GM13977 (cell line): Measurements from ENCODE around the gene SEMA4C.
"Not testable (repeated sequence)": the region's sequence is repeated elsewhere in the genome, so short reads cannot be mapped to it uniquely, and the experiment has no call there.

Experiments used
- DNase-seq: peaks from one replicate; pipeline ENCODE4 v3.0.0; 2012; ENCODE audit warnings: low spot score
- CTCF ChIP-seq: IDR thresholded peaks from 2 replicates; pipeline ENCODE4 v1.5.1; 2012; ENCODE audit warnings: mild to moderate bottlenecking, control low read depth; ENCODE audit not compliant: insufficient read depth; ENCODE audit errors: extremely low read depth, missing control alignments
- in situ Hi-C: fragments of 300-500 bp; cut with MboI; formaldehyde crosslinking; loops from one replicate; pipeline ENCODE4 v1.12.0; 2022; ENCODE audit warnings: low sequenced_read_pairs, low pct_unique_long_range_greater_than_20kb, mixed read lengths, inconsistent platforms; ENCODE audit not compliant: unreplicated experiment

Gene SEMA4C

DNA sequence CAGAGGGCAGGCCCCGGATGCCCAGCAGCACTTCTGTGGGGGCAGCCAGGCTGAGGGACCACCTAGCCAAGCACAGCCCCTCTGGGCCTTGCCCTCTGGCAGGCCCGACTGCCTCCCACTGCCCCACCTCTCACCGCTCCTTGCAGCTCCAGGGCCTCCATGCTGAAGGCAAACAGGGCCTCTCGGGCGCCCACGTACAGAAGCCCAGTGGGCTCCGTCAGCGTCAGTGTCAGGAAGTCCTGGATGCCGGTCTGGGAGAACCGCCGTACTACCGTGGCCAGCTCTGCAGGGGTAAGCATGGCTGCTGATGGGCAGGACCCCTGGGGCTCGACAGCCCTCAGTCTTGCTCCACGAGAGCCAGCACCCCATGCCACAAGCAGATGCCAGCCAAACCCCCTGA, 3.7 kb downstream of the SEMA4C start:
- in situ Hi-C loops, result no loop called here
- no peak for TF ChIP-seq CTCF
- DNase-seq, result no peak

DNA sequence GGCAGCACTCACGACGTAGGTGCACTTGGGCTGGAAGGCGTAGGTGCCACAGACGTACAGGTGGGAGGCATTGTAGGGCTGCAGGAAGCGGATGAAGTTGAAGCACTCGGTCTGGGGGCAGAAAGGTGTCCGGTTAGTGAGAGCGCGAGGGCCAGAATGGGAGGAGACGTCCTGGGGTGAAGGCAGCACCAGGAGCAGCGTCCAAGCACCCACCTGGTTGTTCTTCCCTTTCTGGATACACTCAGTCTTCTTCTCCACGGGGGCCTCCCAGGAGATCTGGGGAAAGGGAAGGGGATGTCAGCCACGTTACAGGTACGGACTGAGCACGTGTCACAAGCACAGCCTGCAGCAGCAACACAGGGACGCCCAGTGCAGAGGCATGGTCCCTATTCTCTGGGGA, 4.2 kb downstream of the SEMA4C start:
- no peak for DNase-seq
- TF ChIP-seq CTCF, result no peak
- in situ Hi-C loops, result no loop called here

DNA sequence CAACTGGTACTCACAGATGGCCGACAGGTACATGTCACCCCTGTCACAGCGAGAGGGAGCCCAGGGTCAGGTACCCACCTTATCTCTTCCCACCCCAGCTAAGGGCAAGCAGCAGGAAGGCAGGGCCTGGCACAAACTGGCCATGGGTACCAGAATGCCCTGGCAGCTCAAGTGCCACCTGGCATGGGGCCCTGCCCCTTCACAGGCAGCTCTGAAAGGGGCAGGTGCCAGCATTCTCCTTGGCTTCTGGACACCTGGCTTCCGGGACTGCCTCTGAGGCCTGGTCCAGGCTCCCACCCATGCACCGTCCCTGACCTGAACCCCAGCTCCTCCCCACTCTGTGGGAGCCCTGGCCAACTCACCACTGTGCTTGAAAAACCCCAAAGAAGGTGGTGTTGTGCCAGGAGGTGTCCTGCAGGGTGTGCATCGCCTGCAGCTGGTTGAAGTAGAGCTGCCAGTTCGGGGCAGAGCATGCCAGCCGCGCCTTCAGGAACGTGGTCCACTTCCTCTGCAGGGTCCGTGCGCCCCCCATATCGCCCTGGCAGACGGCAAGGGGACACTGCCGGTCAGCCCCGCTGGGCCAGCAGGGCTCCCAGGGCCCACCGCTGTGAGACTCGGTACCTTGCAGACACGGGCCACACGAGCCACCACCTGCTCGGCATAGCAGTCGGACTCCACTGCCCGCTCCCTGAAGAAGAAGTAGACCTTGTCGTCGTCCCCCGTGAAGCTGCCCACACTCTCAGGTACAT, 5.4 kb downstream of the SEMA4C start:
- no peak for DNase-seq
- in situ Hi-C loops, result no loop called here
- no peak for TF ChIP-seq CTCF

DNA sequence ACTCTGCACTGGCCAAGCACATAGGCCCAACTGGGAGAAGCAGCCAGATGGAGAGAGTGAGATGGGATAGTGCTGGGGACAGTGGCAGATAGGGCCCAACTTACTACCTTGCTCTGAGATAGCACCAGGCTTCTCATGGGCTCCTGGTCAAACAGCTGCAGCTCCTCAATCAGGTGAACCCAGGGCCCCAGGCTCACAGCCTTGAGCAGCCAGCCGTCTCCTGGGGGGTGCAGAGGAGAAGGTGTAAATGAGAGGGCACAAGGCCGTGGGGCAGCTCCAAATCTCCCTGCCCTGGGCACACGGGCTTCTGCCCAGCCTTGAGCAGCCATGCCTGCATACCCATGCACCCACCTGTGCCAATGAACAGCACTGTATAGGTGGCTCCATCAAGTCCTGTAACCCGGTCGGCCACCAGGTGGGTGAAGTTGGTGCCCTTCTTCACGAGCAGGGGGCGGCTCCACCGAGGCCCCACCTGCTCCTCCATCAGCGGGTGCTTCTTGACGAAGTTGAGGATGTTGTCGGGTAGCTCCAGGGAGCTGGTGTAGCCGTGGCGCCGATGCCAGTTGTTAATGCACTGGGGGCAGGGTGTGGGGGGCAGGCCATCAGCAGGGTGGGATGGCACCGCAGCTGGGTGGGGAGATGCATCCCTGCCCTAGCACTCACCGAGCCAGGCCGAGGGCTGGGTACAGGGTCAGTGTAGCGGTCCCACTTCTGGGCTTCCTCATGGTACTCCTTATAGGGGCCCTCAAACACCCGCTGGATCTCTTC, 6.1 kb downstream of the SEMA4C start:
- no peak for DNase-seq
- no peak for TF ChIP-seq CTCF
- in situ Hi-C loops, result no loop called here

DNA sequence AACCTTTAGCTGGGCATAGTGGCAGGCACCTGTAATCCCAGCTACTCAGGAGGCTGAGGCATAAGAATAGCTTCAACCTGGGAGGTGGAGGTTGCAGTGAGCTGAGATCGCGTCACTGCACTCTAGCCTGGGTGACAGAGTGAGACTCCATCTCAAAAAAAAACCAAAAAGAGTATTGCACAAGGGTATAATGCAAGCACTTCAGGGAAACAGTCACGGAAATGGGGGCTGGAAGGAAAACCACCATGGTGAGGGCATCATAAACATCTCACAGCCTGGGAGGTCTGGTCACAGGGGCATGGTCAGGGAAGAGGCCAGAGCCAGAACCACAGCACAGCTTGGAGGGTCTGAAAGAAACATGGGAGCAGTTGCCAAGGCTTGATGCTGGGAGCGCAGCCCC, 6.8 kb downstream of the SEMA4C start:
- DNase-seq, in situ Hi-C loops: not testable (repeated sequence)

DNA sequence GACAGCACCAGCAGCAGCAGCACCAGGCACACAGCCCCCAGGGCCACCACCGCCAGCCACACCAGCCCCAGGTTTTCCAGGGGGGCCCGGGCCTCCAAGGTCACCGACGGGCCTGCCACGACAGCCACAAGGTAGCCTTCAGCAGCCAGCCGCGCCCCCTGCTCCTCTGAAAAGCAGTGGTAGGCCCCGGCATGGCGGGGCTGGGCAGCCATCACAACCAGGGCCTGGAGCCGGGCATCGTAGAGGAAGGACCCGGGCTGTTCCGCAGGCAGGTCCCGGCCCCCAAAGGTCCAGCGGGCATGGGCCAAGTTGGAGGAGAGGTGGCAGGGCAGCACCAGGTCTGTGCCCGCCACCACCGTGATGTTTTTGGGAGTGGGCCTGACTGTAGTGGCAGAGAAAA, 8.8 kb downstream of the SEMA4C start:
- TF ChIP-seq CTCF, result no peak
- in situ Hi-C loops, result no loop called here
- DNase-seq, result no peak
